ENCODE results near the gene TSPEAR. TPM values are rescaled to one million over a fixed set of nuclear protein-coding genes. Genes with fewer than 3 reads are reported as not detected.

The TSPEAR gene
- total and polyA plus RNA-seq, 9 of the 15 experiments (the other 6 are each of a cell fraction or from before 2014, with no cell fraction given), result not detected

DNA sequence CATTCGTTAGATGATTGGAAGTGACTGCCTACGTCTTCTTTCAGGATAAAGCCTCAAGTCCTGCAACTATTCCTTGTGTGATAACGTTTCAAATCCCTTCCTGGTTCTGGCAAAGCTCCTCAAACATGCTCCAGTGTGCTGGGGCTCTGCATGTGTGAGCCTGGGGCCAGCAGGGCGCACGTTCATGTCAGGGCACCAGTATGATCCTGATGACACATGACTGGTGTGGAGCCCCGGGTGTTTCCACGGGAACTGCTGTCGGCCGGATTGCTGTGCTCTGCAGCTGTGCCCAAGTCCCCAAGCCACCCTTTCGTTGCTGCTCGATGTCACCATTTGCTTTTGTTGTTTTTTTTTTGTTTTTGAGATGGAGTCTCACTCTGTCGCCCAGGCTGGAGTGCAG lies 192.7 kb downstream of the TSPEAR start (continued):
- TF ChIP-seq ELF2 (CRISPR knock-in tag; IDR thresholded peaks at IDR 0.05) (no peak), ZNF436 (CRISPR knock-in tag; IDR thresholded peaks at IDR 0.05) (no peak), BRD9 (IDR thresholded peaks at IDR 0.05; ENCODE audit: low read depth, partially characterized antibody) (no peak)

DNA sequence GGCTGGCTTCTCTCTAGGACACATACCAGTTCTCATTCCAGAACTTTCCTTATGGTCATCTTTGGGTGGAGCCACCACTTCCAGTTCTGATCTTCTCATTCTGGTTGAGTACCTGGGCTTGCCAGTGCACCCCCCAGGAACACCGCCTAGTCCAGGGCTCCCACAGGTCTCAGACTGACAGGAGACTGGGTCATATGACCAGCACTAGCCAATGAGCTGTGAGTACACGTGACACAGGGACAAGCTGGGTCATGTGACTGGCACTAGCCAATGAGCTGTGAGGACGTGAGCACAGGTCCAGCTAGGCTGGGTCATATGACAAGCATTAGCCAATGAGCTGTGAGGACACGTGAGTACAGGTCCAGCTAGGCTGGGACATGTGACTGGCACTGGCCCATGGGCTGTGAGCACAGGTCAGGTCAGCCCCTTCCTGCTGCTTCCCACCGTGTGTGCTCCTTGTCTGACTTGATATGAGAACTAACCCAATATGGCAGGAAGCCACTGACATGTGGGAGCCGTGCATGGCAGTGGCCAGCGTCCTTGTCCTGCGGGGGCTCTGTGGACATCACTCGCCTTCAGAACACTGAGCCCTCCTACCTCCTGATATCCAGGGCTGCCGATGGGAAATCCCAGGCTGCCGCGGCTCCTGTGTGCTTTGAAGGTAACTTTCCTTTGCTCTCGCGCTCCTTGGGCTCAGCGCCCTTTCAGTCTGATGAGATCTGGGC lies 194.0 kb downstream of the TSPEAR start:
- intact Hi-C loops (cut with micrococcal nuclease) (loop anchor here (10.0 kb wide), 1 partner anchor 407 kb away; the partner anchor contains the start of gene ITGB2), in situ Hi-C loops (cut with MboI) (loop anchor here (5.0 kb wide), 2 partner anchors 225 to 275 kb away; no protein-coding TSS in a partner anchor)
- peak overlapping the region; percentile 19; the same call in 2 of the 3 replicates for H3K27ac ChIP-seq (ENCODE audit: extremely low read depth, low read depth, low read length)
- ATAC-seq (peak; percentile 98), FAIRE-seq (peak; percentile 98), DNase-seq (ENCODE audit: extremely low read depth in 1 of 4, low spot score in 3 of 4) (peak; percentile 89 to 96 (median 92))
- peaks cover 0 to 23% of the 10 kb centered on the region in 2 experiments; a peak in 1 of 5 replicates for H3K27me3 ChIP-seq (ENCODE audit: control insufficient read depth in 2 of 2, insufficient read depth in 2 of 2, low read length in 2 of 2)
- ChIA-PET CTCF (ENCODE audit: low intra/inter-chr PET ratio) (no interaction called here), POLR2A (interaction anchor here (0.6 to 1.5 kb wide), 8 partner anchors 9 to 377 kb away, joined by 3 to 5 read pairs (median 3); no protein-coding TSS in a partner anchor)
- H3K9me1 ChIP-seq (ENCODE audit: control insufficient read depth, insufficient read depth, low read length), result no peaks in the 10 kb centered on the region
- peak overlapping the region; percentile 35 for H3K4me3 ChIP-seq
- peaks cover 0 to 36% of the 10 kb centered on the region in 2 experiments; a peak in 3 of 5 replicates for H3K4me1 ChIP-seq (replicated peaks in 1 of 2; ENCODE audit: control insufficient read depth in 2 of 2, insufficient read depth in 2 of 2, low read length in 2 of 2)
- BruUV-seq (replicated peaks), result no TSS peak
- H3K4me2 ChIP-seq (ENCODE audit: insufficient read depth, low read length), result peak overlapping the region; percentile 71
- H3K9me3 ChIP-seq (replicated peaks; ENCODE audit: control insufficient read depth, insufficient read depth, low read depth, low read length), result no peaks in the 10 kb centered on the region
- H3K79me2 ChIP-seq (ENCODE audit: control insufficient read depth, insufficient read depth, low read length), result no peaks in the 10 kb centered on the region
- H3K9ac ChIP-seq (ENCODE audit: insufficient read depth in 1 of 2, low read depth in 2 of 2, low read length in 2 of 2), result peak overlapping the region; percentile 13 to 18; a peak in 3 of 4 replicates
- WGBS (ENCODE audit: insufficient coverage, low coverage, missing lambda C conversion rate), result 5% methylated on average over 15 of the region's 15 CpGs
- H3K36me3 ChIP-seq (ENCODE audit: control insufficient read depth, insufficient read depth, low read length), result no peaks in the 10 kb centered on the region
- H4K20me1 ChIP-seq (replicated peaks; ENCODE audit: control insufficient read depth, insufficient read depth, low read length), result no peaks in the 10 kb centered on the region
- H2AFZ ChIP-seq (ENCODE audit: low read depth, low read length), result peak overlapping the region; percentile 67
- no peak for TF ChIP-seq MAFF (IDR thresholded peaks at IDR 0.05; ENCODE audit: low read length)
- TF ChIP-seq SIN3B (IDR thresholded peaks at IDR 0.05; ENCODE audit: low read depth), result peak; percentile 56
- peak; percentile 62 for TF ChIP-seq PHF20 (IDR thresholded peaks at IDR 0.05; ENCODE audit: partially characterized antibody)
- TF ChIP-seq, protein P1, sequence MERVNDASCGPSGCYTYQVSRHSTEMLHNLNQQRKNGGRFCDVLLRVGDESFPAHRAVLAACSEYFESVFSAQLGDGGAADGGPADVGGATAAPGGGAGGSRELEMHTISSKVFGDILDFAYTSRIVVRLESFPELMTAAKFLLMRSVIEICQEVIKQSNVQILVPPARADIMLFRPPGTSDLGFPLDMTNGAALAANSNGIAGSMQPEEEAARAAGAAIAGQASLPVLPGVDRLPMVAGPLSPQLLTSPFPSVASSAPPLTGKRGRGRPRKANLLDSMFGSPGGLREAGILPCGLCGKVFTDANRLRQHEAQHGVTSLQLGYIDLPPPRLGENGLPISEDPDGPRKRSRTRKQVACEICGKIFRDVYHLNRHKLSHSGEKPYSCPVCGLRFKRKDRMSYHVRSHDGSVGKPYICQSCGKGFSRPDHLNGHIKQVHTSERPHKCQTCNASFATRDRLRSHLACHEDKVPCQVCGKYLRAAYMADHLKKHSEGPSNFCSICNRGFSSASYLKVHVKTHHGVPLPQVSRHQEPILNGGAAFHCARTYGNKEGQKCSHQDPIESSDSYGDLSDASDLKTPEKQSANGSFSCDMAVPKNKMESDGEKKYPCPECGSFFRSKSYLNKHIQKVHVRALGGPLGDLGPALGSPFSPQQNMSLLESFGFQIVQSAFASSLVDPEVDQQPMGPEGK (CRISPR knock-in tag; IDR thresholded peaks at IDR 0.05; ENCODE audit: borderline replicate concordance), result no peak
- TF ChIP-seq, protein P2, sequence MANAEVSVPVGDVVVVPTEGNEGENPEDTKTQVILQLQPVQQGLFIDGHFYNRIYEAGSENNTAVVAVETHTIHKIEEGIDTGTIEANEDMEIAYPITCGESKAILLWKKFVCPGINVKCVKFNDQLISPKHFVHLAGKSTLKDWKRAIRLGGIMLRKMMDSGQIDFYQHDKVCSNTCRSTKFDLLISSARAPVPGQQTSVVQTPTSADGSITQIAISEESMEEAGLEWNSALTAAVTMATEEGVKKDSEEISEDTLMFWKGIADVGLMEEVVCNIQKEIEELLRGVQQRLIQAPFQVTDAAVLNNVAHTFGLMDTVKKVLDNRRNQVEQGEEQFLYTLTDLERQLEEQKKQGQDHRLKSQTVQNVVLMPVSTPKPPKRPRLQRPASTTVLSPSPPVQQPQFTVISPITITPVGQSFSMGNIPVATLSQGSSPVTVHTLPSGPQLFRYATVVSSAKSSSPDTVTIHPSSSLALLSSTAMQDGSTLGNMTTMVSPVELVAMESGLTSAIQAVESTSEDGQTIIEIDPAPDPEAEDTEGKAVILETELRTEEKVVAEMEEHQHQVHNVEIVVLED (CRISPR knock-in tag; IDR thresholded peaks at IDR 0.05), result peak; percentile 59
- TF ChIP-seq, protein P3, sequence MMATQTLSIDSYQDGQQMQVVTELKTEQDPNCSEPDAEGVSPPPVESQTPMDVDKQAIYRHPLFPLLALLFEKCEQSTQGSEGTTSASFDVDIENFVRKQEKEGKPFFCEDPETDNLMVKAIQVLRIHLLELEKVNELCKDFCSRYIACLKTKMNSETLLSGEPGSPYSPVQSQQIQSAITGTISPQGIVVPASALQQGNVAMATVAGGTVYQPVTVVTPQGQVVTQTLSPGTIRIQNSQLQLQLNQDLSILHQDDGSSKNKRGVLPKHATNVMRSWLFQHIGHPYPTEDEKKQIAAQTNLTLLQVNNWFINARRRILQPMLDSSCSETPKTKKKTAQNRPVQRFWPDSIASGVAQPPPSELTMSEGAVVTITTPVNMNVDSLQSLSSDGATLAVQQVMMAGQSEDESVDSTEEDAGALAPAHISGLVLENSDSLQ (IDR thresholded peaks at IDR 0.05), result peak; percentile 91
- peak; percentile 36; the same call in 1 of the 2 replicates for TF ChIP-seq FOSL1 (tag; conservative IDR thresholded peaks at IDR 0.05)
- TF ChIP-seq, protein P4, sequence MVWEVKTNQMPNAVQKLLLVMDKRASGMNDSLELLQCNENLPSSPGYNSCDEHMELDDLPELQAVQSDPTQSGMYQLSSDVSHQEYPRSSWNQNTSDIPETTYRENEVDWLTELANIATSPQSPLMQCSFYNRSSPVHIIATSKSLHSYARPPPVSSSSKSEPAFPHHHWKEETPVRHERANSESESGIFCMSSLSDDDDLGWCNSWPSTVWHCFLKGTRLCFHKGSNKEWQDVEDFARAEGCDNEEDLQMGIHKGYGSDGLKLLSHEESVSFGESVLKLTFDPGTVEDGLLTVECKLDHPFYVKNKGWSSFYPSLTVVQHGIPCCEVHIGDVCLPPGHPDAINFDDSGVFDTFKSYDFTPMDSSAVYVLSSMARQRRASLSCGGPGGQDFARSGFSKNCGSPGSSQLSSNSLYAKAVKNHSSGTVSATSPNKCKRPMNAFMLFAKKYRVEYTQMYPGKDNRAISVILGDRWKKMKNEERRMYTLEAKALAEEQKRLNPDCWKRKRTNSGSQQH (CRISPR knock-in tag; IDR thresholded peaks at IDR 0.05), result peak; percentile 11; the same call in 1 of the 2 replicates
- peak; percentile 78; the same call in 1 of the 2 replicates for TF ChIP-seq E2F3 (CRISPR knock-in tag; IDR thresholded peaks at IDR 0.05)
- TF ChIP-seq SAFB (IDR thresholded peaks at IDR 0.05; ENCODE audit: borderline replicate concordance, low read depth, low read length), result no peak
- TF ChIP-seq CHD2 (IDR thresholded peaks at IDR 0.05; ENCODE audit: low read depth, low read length), result 0 out of 2 replicates have a peak, but pooled peaks have one; percentile 11
